MCF 10A (cell line): ENCODE data around the gene BCL2L12. TPM values are rescaled to one million over a fixed set of nuclear protein-coding genes. Genes with fewer than 3 reads are reported as not detected.

Experiments used
- BruUV-seq: library from RNA; stranded (reverse); fragments of 400-500 nt; replicated peaks from 2 replicates; lab custom pipeline; 2021; lab: Mats Ljungman, UMichigan
- CTCF ChIA-PET: fragments of 300-600 bp; sonication (Branson Sonifier 250); formaldehyde crosslinking; extraction: SDS; loops from one replicate; lab custom pipeline; 2021; ENCODE audit warnings: antibody characterized with exemption, inconsistent platforms; lab: Yijun Ruan, JAX
- POLR2A ChIA-PET: fragments of 300-600, 350-650 bp; sonication (Branson Sonifier 250); formaldehyde crosslinking; extraction: SDS; loops from one replicate; lab custom pipeline; 2020; ENCODE audit warnings: antibody characterized with exemption, inconsistent platforms; lab: Yijun Ruan, JAX
- DNase-seq: peaks from one replicate; pipeline ENCODE4 v3.0.0-alpha.2; 2018; ENCODE audit not compliant: unreplicated experiment
- H3K27ac Mint-ChIP-seq: one replicate; pipeline ENCODE4 v1.8.0; 2022; ENCODE audit warnings: mild to moderate bottlenecking, low read depth, mixed read lengths; ENCODE audit not compliant: unreplicated experiment
- H3K27me3 Mint-ChIP-seq: one replicate; pipeline ENCODE4 v1.8.0; 2022; ENCODE audit warnings: mixed read lengths; ENCODE audit not compliant: insufficient read depth, unreplicated experiment
- H3K36me3 Mint-ChIP-seq: one replicate; pipeline ENCODE4 v1.8.0; 2022; ENCODE audit warnings: mild to moderate bottlenecking, moderate library complexity, mixed read lengths; ENCODE audit not compliant: insufficient read depth, unreplicated experiment
- H3K4me1 Mint-ChIP-seq: one replicate; pipeline ENCODE4 v1.8.0; 2022; ENCODE audit warnings: mixed read lengths; ENCODE audit not compliant: insufficient read depth, unreplicated experiment
- H3K4me3 Mint-ChIP-seq: one replicate; pipeline ENCODE4 v1.8.0; 2022; ENCODE audit warnings: mild to moderate bottlenecking, moderate library complexity, mixed read lengths; ENCODE audit not compliant: unreplicated experiment
- H3K9me3 Mint-ChIP-seq: one replicate; pipeline ENCODE4 v1.8.0; 2022; ENCODE audit warnings: mixed read lengths; ENCODE audit not compliant: unreplicated experiment
- CTCF ChIP-seq: fragments of 200-600 bp; IDR thresholded peaks from one replicate; pipeline ENCODE4 v1.8.0; 2022; ENCODE audit warnings: antibody characterized with exemption, mild to moderate bottlenecking; ENCODE audit not compliant: unreplicated experiment
- intact Hi-C: fragments of 100-400 bp; cut with micrococcal nuclease; formaldehyde crosslinking; loops from 2 replicates; pipeline ENCODE4 v1.14.1; 2022
- total RNA-seq: library from RNA; stranded (reverse); gene quantifications from 2 replicates; pipeline ENCODE4 v1.2.3, GENCODE V29; 2022

BCL2L12 gene
- total RNA-seq, 1 experiment from 2014 or later: 36.0 TPM

GRCh38 chr19:49653466-49653806 is 12.3 kb upstream of the BCL2L12 start:
- ChIA-PET POLR2A (interaction anchor here (1.0 kb wide), 1 partner anchor 10 kb away, joined by 3 read pairs; no protein-coding TSS in a partner anchor), CTCF (no interaction called here)
- DNase-seq: no peak
- no TSS peak for BruUV-seq
- Mint-ChIP-seq H3K4me3 (no peak overlapping the region), H3K9me3 (no peaks in the 10 kb centered on the region), H3K27ac (no peak overlapping the region), H3K36me3 (peaks cover 68% of the 10 kb centered on the region), H3K27me3 (no peaks in the 10 kb centered on the region), H3K4me1 (no peaks in the 10 kb centered on the region)
- no peak for TF ChIP-seq CTCF
- intact Hi-C loops: no loop called here

- Mint-ChIP-seq H3K27ac (peak overlapping the region; percentile 66), H3K27me3 (no peaks in the 10 kb centered on the region), H3K4me1 (no peaks in the 10 kb centered on the region), H3K36me3 (peaks cover 58% of the 10 kb centered on the region), H3K9me3 (no peaks in the 10 kb centered on the region), H3K4me3 (no peak overlapping the region)
- no peak for TF ChIP-seq CTCF
- POLR2A ChIA-PET: interaction anchor here (1.9 to 11.4 kb wide), 3 partner anchors 9 to 13 kb away, joined by 4 to 167 read pairs (median 6); partner anchors contain the start of genes BCL2L12, IRF3, RRAS and SCAF1
- BruUV-seq: no TSS peak
- intact Hi-C loops: no loop called here
- CTCF ChIA-PET: interaction anchor here (1.1 to 1.8 kb wide), 2 partner anchors 18 to 21 kb away, joined by 5 to 7 read pairs; no protein-coding TSS in a partner anchor
- no peak for DNase-seq
Observed at GRCh38 chr19:49654581-49654980, 11.2 kb upstream of the BCL2L12 start.

GRCh38 chr19:49655570-49656455 is 9.9 kb upstream of the BCL2L12 start:
- H3K4me1 Mint-ChIP-seq: no peaks in the 10 kb centered on the region
- POLR2A ChIA-PET: interaction anchor here (0.5 to 11.4 kb wide), 7 partner anchors 8 to 77 kb away, joined by 3 to 167 read pairs (median 4); partner anchors contain the start of genes BCL2L12, IRF3, PRR12 and RRAS
- no peaks in the 10 kb centered on the region for H3K27me3 Mint-ChIP-seq
- no peak overlapping the region for H3K27ac Mint-ChIP-seq
- no peaks in the 10 kb centered on the region for H3K9me3 Mint-ChIP-seq
- no peak overlapping the region for H3K4me3 Mint-ChIP-seq
- intact Hi-C loops: no loop called here
- no TSS peak for BruUV-seq
- TF ChIP-seq CTCF: no peak
- no peak for DNase-seq
- CTCF ChIA-PET: interaction anchor here (0.7 to 1.8 kb wide), 4 partner anchors 9 to 211 kb away, joined by 3 to 7 read pairs (median 4); no protein-coding TSS in a partner anchor
- peaks cover 56% of the 10 kb centered on the region for H3K36me3 Mint-ChIP-seq

GRCh38 chr19:49656456-49657109 is 9.2 kb upstream of the BCL2L12 start:
- CTCF ChIA-PET: interaction anchor here (1.1 kb wide), 2 partner anchors 9 to 212 kb away, joined by 3 to 4 read pairs; no protein-coding TSS in a partner anchor
- Mint-ChIP-seq H3K4me1 (no peaks in the 10 kb centered on the region), H3K36me3 (peaks cover 57% of the 10 kb centered on the region), H3K27me3 (no peaks in the 10 kb centered on the region), H3K27ac (no peak overlapping the region), H3K9me3 (no peaks in the 10 kb centered on the region), H3K4me3 (no peak overlapping the region)
- no TSS peak for BruUV-seq
- no peak for TF ChIP-seq CTCF
- no peak for DNase-seq
- intact Hi-C loops: no loop called here
- POLR2A ChIA-PET: interaction anchor here (0.5 to 11.4 kb wide), 4 partner anchors 7 to 77 kb away, joined by 3 to 167 read pairs (median 5); partner anchors contain the start of genes RRAS and SCAF1
